Measurements from ENCODE around the gene SRP19.

DNA sequence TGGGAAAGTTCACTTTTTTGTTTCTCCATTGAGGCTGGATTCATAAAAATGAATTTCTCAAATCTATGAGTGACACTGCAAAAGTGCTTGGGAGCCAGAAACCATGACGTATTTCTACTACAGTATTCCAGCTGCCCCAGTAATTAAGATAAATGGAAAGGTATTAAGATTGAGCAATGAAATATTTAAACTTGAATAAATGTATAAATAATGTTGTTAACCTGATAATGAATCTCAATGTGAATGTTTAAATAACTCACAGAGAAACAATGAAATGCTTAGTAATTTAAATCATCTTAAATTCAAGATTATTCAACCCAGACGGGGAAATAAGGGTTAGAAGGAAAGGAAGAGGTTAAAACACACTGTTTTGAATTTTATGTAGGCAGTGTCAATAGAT, 11.2 kb upstream of the SRP19 start:
- TF ChIP-seq, protein P1, sequence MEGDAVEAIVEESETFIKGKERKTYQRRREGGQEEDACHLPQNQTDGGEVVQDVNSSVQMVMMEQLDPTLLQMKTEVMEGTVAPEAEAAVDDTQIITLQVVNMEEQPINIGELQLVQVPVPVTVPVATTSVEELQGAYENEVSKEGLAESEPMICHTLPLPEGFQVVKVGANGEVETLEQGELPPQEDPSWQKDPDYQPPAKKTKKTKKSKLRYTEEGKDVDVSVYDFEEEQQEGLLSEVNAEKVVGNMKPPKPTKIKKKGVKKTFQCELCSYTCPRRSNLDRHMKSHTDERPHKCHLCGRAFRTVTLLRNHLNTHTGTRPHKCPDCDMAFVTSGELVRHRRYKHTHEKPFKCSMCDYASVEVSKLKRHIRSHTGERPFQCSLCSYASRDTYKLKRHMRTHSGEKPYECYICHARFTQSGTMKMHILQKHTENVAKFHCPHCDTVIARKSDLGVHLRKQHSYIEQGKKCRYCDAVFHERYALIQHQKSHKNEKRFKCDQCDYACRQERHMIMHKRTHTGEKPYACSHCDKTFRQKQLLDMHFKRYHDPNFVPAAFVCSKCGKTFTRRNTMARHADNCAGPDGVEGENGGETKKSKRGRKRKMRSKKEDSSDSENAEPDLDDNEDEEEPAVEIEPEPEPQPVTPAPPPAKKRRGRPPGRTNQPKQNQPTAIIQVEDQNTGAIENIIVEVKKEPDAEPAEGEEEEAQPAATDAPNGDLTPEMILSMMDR (conservative IDR thresholded peaks at IDR 0.05; ENCODE audit: low read depth in 2 of 2): no peak
- no peak for TF ChIP-seq EZH2phosphoT487 (IDR thresholded peaks at IDR 0.05; ENCODE audit: unreplicated experiment)
- TF ChIP-seq CREB1 (CRISPR knock-in tag; IDR thresholded peaks at IDR 0.05; ENCODE audit: low read depth): no peak
- TF ChIP-seq EZH2 (IDR thresholded peaks at IDR 0.05; ENCODE audit: low read depth, unreplicated experiment): no peak
- TF ChIP-seq, protein P2, sequence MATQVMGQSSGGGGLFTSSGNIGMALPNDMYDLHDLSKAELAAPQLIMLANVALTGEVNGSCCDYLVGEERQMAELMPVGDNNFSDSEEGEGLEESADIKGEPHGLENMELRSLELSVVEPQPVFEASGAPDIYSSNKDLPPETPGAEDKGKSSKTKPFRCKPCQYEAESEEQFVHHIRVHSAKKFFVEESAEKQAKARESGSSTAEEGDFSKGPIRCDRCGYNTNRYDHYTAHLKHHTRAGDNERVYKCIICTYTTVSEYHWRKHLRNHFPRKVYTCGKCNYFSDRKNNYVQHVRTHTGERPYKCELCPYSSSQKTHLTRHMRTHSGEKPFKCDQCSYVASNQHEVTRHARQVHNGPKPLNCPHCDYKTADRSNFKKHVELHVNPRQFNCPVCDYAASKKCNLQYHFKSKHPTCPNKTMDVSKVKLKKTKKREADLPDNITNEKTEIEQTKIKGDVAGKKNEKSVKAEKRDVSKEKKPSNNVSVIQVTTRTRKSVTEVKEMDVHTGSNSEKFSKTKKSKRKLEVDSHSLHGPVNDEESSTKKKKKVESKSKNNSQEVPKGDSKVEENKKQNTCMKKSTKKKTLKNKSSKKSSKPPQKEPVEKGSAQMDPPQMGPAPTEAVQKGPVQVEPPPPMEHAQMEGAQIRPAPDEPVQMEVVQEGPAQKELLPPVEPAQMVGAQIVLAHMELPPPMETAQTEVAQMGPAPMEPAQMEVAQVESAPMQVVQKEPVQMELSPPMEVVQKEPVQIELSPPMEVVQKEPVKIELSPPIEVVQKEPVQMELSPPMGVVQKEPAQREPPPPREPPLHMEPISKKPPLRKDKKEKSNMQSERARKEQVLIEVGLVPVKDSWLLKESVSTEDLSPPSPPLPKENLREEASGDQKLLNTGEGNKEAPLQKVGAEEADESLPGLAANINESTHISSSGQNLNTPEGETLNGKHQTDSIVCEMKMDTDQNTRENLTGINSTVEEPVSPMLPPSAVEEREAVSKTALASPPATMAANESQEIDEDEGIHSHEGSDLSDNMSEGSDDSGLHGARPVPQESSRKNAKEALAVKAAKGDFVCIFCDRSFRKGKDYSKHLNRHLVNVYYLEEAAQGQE (IDR thresholded peaks at IDR 0.05; ENCODE audit: unreplicated experiment): no peak
- no peak for TF ChIP-seq POLR2AphosphoS5 (IDR thresholded peaks at IDR 0.05; ENCODE audit: low read depth)

Data from GM23338 (cell line).